Panc1 (cell line): ENCODE results near the gene FXYD4.

Experiments
- POLR2AphosphoS5 ChIP-seq: IDR thresholded peaks from 2 replicates; pipeline ENCODE4 v1.6.1; 2012; ENCODE audit warnings: mild to moderate bottlenecking, low read depth, low read length, moderate library complexity
- TF ChIP-seq, protein P1 (sequence below): fragments of 450-650 bp; IDR thresholded peaks from 2 replicates; pipeline ENCODE4 v1.5.1; 2017; ENCODE audit warnings: mild to moderate bottlenecking
- TF ChIP-seq, protein P2 (sequence below), 2 experiments: IDR thresholded peaks; 2 replicates each; pipeline ENCODE4 v1.6.1; 2011 to 2012; ENCODE audit warnings: low read depth in 2 of 2, control low read depth in 1 of 2, low read length in 1 of 2, mild to moderate bottlenecking in 1 of 2, moderate library complexity in 1 of 2; ENCODE audit not compliant: insufficient read depth in 1 of 2

DNA sequence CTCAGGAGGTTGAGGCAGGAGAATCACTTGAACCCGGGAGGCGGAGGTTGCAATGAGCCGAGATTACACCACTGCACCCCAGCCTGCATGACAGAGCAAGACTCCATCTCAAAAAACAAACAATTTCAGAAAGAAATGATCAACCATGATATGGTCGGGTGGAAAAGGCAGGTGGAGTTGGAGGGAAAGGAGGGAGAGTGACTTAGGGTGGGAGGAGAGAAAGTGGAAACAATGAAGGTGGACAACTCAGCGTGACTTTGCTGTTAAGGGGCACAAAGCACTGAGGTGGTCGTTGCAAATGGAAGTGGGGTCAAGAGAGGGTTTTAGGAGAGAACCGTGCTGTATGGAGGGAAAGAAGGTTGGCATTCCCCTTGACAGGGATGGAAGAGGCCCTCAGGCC lies 30.0 kb upstream of the FXYD4 start:
- TF ChIP-seq, protein P1, sequence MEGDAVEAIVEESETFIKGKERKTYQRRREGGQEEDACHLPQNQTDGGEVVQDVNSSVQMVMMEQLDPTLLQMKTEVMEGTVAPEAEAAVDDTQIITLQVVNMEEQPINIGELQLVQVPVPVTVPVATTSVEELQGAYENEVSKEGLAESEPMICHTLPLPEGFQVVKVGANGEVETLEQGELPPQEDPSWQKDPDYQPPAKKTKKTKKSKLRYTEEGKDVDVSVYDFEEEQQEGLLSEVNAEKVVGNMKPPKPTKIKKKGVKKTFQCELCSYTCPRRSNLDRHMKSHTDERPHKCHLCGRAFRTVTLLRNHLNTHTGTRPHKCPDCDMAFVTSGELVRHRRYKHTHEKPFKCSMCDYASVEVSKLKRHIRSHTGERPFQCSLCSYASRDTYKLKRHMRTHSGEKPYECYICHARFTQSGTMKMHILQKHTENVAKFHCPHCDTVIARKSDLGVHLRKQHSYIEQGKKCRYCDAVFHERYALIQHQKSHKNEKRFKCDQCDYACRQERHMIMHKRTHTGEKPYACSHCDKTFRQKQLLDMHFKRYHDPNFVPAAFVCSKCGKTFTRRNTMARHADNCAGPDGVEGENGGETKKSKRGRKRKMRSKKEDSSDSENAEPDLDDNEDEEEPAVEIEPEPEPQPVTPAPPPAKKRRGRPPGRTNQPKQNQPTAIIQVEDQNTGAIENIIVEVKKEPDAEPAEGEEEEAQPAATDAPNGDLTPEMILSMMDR, result no peak
- no peak for TF ChIP-seq POLR2AphosphoS5
- TF ChIP-seq, protein P2, sequence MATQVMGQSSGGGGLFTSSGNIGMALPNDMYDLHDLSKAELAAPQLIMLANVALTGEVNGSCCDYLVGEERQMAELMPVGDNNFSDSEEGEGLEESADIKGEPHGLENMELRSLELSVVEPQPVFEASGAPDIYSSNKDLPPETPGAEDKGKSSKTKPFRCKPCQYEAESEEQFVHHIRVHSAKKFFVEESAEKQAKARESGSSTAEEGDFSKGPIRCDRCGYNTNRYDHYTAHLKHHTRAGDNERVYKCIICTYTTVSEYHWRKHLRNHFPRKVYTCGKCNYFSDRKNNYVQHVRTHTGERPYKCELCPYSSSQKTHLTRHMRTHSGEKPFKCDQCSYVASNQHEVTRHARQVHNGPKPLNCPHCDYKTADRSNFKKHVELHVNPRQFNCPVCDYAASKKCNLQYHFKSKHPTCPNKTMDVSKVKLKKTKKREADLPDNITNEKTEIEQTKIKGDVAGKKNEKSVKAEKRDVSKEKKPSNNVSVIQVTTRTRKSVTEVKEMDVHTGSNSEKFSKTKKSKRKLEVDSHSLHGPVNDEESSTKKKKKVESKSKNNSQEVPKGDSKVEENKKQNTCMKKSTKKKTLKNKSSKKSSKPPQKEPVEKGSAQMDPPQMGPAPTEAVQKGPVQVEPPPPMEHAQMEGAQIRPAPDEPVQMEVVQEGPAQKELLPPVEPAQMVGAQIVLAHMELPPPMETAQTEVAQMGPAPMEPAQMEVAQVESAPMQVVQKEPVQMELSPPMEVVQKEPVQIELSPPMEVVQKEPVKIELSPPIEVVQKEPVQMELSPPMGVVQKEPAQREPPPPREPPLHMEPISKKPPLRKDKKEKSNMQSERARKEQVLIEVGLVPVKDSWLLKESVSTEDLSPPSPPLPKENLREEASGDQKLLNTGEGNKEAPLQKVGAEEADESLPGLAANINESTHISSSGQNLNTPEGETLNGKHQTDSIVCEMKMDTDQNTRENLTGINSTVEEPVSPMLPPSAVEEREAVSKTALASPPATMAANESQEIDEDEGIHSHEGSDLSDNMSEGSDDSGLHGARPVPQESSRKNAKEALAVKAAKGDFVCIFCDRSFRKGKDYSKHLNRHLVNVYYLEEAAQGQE (IDR thresholded peaks at IDR 0.05; ENCODE audit: insufficient read depth in 1 of 2, low read depth in 2 of 2, low read length in 1 of 2), result no peak
